ENCODE measurements around the gene PHEX.

GRCh38 chrX:22025751-22026150 lies 6.4 kb upstream of the PHEX start:
- TF ChIP-seq, protein P1, sequence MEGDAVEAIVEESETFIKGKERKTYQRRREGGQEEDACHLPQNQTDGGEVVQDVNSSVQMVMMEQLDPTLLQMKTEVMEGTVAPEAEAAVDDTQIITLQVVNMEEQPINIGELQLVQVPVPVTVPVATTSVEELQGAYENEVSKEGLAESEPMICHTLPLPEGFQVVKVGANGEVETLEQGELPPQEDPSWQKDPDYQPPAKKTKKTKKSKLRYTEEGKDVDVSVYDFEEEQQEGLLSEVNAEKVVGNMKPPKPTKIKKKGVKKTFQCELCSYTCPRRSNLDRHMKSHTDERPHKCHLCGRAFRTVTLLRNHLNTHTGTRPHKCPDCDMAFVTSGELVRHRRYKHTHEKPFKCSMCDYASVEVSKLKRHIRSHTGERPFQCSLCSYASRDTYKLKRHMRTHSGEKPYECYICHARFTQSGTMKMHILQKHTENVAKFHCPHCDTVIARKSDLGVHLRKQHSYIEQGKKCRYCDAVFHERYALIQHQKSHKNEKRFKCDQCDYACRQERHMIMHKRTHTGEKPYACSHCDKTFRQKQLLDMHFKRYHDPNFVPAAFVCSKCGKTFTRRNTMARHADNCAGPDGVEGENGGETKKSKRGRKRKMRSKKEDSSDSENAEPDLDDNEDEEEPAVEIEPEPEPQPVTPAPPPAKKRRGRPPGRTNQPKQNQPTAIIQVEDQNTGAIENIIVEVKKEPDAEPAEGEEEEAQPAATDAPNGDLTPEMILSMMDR (IDR thresholded peaks at IDR 0.05 in 4 of 5, conservative IDR thresholded peaks at IDR 0.05 in 1 of 5), result no peak
- no peak for TF ChIP-seq POLR2A (IDR thresholded peaks at IDR 0.05)

All from gastrocnemius medialis (tissue), 4 donors.